Esophagus (tissue), 2 donors: ENCODE measurements around the gene OSBPL3. TPM values are rescaled to one million over a fixed set of nuclear protein-coding genes. Genes with fewer than 3 reads are reported as not detected.

ENCODE experiments used
- H3K27ac ChIP-seq, 2 donors: one replicate each; pipeline ENCODE4 v1.5.1; 2013; ENCODE audit warnings: low read depth in 2 of 2, mild to moderate bottlenecking in 2 of 2, inconsistent platforms in 1 of 2, low read length in 1 of 2, moderate library complexity in 1 of 2
- H3K27me3 ChIP-seq, 2 donors: one replicate each; pipeline ENCODE4 v1.6.1; 2013; ENCODE audit warnings: low read length in 2 of 2, control low read depth in 1 of 2, mild to moderate bottlenecking in 1 of 2; ENCODE audit not compliant: insufficient read depth in 2 of 2, control insufficient read depth in 1 of 2
- H3K36me3 ChIP-seq, 2 donors: one replicate each; pipeline ENCODE4 v1.6.1; 2013; ENCODE audit warnings: low read length in 1 of 2; ENCODE audit not compliant: control insufficient read depth in 2 of 2, insufficient read depth in 2 of 2
- H3K4me1 ChIP-seq, 2 donors: one replicate each; pipeline ENCODE4 v1.6.1; 2013; ENCODE audit warnings: low read length in 1 of 2; ENCODE audit not compliant: control insufficient read depth in 2 of 2, insufficient read depth in 2 of 2
- H3K4me3 ChIP-seq, 2 donors: one replicate each; pipeline ENCODE4 v1.5.1; 2013; ENCODE audit warnings: low read length in 2 of 2, mild to moderate bottlenecking in 2 of 2, low read depth in 1 of 2, moderate library complexity in 1 of 2
- H3K9me3 ChIP-seq, 2 donors: one replicate each; pipeline ENCODE4 v1.6.1; 2013; ENCODE audit warnings: mild to moderate bottlenecking in 2 of 2, low read depth in 1 of 2, low read length in 1 of 2, moderate library complexity in 1 of 2; ENCODE audit not compliant: control insufficient read depth in 2 of 2, insufficient read depth in 1 of 2
- WGBS, 2 donors: extraction: QIAGEN DNeasy Blood & Tissue Kit; methylation state at CpG; one replicate each; pipeline ENCODE4 v1.1.7; 2013; 5-methylcytosine and 5-hydroxymethylcytosine counted together
- polyA plus RNA-seq, 2 donors: library from polyadenylated mRNA; stranded (reverse); fragments of 200-250 nt; gene quantifications; one replicate each; pipeline ENCODE4 v1.2.3, GENCODE V29; 2013
- donor health status: healthy with polysubstance abuse.
- donor health status: Bipolar disorder and iron deficiency.

OSBPL3 gene
- polyA plus RNA-seq, 2 donors = 10.4 to 22.4 TPM

DNA sequence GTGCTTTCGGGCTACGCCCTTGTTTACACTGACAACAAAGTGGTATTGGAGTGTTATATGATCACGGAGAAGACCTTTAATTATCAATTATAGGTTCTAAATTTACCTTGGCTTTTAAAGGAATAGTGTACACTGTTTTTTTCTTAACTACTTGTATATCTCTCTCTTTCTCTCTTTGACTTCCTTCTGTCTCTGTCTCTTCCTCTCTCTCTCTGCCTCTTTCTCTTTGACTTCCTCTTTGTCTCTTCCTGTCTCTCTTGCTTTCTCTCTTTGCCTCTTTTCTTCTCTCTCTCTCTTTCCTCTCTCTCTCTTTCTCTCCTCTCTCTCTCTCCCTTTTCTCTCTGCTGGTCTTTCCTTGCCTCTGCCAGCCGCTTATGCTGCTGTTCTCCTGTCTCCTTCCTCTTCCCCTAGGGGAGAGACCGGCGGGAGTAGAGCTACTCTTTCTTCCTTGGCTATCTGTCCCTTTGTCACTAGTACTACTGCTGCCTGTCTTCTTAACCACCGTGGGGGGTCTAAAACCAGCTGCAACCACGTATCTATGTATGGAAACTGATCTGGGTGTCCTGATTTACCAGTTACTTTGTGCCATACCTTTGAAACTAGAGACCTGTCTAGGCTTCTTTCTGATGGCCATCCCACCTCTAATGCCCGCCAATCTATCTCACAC is 185.9 kb downstream of the OSBPL3 start:
- Histone ChIP-seq H3K36me3 (peaks cover 2 to 3% of the 10 kb centered on the region in 2 donors), H3K27me3 (no peaks in the 10 kb centered on the region), H3K4me1 (no peaks in the 10 kb centered on the region), H3K4me3 (no peak overlapping the region), H3K27ac (no peak overlapping the region), H3K9me3 (peaks cover 0 to 2% of the 10 kb centered on the region in 2 donors)
- 74 to 77% methylated on average over 9 of the region's 9 CpGs for WGBS, 2 donors

GRCh38 chr7:24788961-24789576 is 190.9 kb downstream of the OSBPL3 start:
- no peak overlapping the region for H3K27ac ChIP-seq
- H3K36me3 ChIP-seq = no peaks in the 10 kb centered on the region
- H3K4me3 ChIP-seq = no peak overlapping the region
- H3K9me3 ChIP-seq = peaks cover 0 to 3% of the 10 kb centered on the region in 2 donors
- H3K27me3 ChIP-seq = no peaks in the 10 kb centered on the region
- WGBS, 2 donors = 95 to 96% methylated on average over 10 of the region's 10 CpGs
- no peaks in the 10 kb centered on the region for H3K4me1 ChIP-seq

GRCh38 chr7:24788075-24788474 is 191.9 kb downstream of the OSBPL3 start:
- WGBS, 2 donors = 96 to 97% methylated on average over 9 of the region's 9 CpGs
- no peak overlapping the region for H3K4me3 ChIP-seq
- H3K27ac ChIP-seq = no peak overlapping the region
- no peaks in the 10 kb centered on the region for H3K36me3 ChIP-seq
- no peaks in the 10 kb centered on the region for H3K4me1 ChIP-seq
- H3K9me3 ChIP-seq = peaks cover 0 to 3% of the 10 kb centered on the region in 2 donors
- H3K27me3 ChIP-seq = no peaks in the 10 kb centered on the region

DNA sequence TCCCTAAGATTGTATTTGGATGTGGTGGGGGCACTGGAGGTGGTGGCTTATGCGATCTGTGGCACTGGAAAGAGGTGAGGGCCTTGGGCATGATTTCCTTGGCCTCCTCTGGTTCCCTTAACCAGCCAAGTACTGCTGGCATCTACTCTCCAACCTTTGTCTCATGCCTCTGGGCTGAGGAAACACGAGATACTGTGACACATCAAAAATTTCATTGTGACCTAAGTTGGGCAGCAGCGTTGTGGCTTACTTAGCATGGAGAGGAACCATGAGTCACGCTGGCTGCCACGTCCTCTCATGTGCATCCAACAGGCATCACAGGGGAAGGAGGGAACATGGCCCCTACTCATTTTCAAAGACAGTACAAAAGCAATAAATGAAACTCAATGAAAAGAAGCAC is 193.0 kb downstream of the OSBPL3 start:
- Histone ChIP-seq H3K4me3 (no peak overlapping the region), H3K4me1 (no peaks in the 10 kb centered on the region), H3K27ac (no peak overlapping the region), H3K36me3 (no peaks in the 10 kb centered on the region), H3K27me3 (no peaks in the 10 kb centered on the region), H3K9me3 (peaks cover 0 to 3% of the 10 kb centered on the region in 2 donors)
- 59 to 61% methylated on average over 5 of the region's 5 CpGs for WGBS, 2 donors

GRCh38 chr7:24786306-24786705 is 193.7 kb downstream of the OSBPL3 start:
- no peaks in the 10 kb centered on the region for H3K4me1 ChIP-seq
- no peaks in the 10 kb centered on the region for H3K27me3 ChIP-seq
- WGBS, 2 donors = 89% methylated on average over 4 of the region's 4 CpGs
- H3K27ac ChIP-seq = no peak overlapping the region
- H3K9me3 ChIP-seq = peaks cover 0 to 3% of the 10 kb centered on the region in 2 donors
- H3K36me3 ChIP-seq = no peaks in the 10 kb centered on the region
- H3K4me3 ChIP-seq = no peak overlapping the region

GRCh38 chr7:24784277-24784676 is 195.7 kb downstream of the OSBPL3 start:
- 86 to 95% methylated on average over 5 of the region's 5 CpGs for WGBS, 2 donors
- H3K36me3 ChIP-seq = no peaks in the 10 kb centered on the region
- H3K27me3 ChIP-seq = no peaks in the 10 kb centered on the region
- H3K27ac ChIP-seq = no peak overlapping the region
- no peaks in the 10 kb centered on the region for H3K4me1 ChIP-seq
- H3K4me3 ChIP-seq = no peak overlapping the region
- peaks cover 0 to 3% of the 10 kb centered on the region in 2 donors for H3K9me3 ChIP-seq

- WGBS, 2 donors = 76 to 83% methylated on average over 2 of the region's 2 CpGs
- H3K4me3 ChIP-seq = no peak overlapping the region
- H3K27me3 ChIP-seq = no peaks in the 10 kb centered on the region
- H3K27ac ChIP-seq = no peak overlapping the region
- no peaks in the 10 kb centered on the region for H3K36me3 ChIP-seq
- peaks cover 0 to 2% of the 10 kb centered on the region in 2 donors for H3K4me1 ChIP-seq
- H3K9me3 ChIP-seq = no peaks in the 10 kb centered on the region
Measured at GRCh38 chr7:24783698-24784097, 196.3 kb downstream of the OSBPL3 start.

DNA sequence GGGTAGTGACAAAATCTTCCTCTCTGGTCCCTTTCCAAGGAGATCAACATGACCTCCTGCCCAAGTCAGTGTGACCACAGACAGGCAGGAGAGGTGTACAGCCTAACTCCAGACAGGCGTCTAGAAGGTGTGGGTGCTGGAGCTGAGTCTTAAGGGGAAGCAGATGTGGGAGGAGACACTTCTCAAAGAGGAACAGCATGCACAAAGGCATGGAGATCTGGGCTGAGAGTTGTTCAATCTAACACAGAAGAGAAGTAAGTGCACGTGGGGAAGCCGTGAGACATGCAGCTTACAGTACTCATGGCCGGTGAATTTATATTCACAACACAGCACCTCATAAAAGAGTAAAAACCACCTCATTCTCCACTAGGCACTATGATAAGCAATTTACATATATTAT is 198.9 kb downstream of the OSBPL3 start:
- Histone ChIP-seq H3K36me3 (no peaks in the 10 kb centered on the region), H3K4me1 (peaks cover 0 to 2% of the 10 kb centered on the region in 2 donors), H3K9me3 (no peaks in the 10 kb centered on the region), H3K4me3 (no peak overlapping the region), H3K27me3 (no peaks in the 10 kb centered on the region), H3K27ac (no peak overlapping the region)
- 84 to 86% methylated on average over 4 of the region's 4 CpGs for WGBS, 2 donors

DNA sequence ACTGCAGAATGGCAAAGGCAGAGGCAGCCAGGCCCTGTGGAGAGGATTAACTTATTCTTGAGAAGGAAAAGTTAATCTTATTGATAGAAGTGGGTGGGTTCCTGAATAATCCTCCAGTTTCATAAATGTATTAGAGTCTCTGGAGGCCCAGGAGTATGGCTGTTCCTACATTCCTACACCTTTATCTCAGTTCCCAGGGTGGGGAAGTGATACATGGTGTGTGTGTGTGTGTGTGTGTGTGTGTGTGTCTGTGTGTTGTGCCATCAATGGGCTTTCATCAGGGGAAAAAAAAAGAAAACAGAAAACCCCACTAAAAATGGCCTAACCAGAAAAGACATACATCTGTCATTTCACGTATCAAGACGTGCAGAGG is 200.7 kb downstream of the OSBPL3 start:
- Histone ChIP-seq H3K36me3 (no peaks in the 10 kb centered on the region), H3K4me1 (peaks cover 0 to 2% of the 10 kb centered on the region in 2 donors), H3K9me3 (no peaks in the 10 kb centered on the region), H3K27ac (no peak overlapping the region), H3K27me3 (no peaks in the 10 kb centered on the region), H3K4me3 (no peak overlapping the region)
- WGBS, 2 donors = 89 to 92% methylated on average over 2 of the region's 2 CpGs
